ENCODE results near the gene ARHGAP6. TPM values are rescaled to one million over a fixed set of nuclear protein-coding genes. Genes with fewer than 3 reads are reported as not detected.

ARHGAP6 gene
- total and polyA plus RNA-seq, 2 donors (not counting 3 experiments of a cell fraction or from before 2014, with no cell fraction given), result 0.69 to 0.83 TPM

DNA sequence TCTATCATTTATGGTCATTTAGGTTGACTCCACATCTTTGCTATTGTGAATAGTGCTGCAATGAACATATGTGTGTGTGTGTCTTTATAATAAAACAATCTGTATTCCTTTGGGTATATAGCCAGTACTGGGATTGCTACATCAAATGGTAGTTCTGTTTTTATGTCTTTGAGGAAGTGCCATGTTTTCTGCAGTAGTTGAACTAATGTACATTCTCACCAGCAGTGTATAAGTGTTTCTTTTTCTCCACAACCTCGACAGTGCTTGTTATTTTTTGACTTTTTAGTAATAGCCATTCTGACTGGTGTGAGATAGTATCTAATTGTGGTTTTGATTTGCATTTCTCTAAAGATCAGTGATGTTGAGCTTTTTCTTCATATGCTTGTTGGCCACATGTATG lies 80.5 kb downstream of the ARHGAP6 start:
- dilution Hi-C loops (cut with MboI; ENCODE audit: extremely low pct_ligation_motif_present, low sequenced_read_pairs), result no loop called here
- DNase-seq (ENCODE audit: low read depth, low spot score) (no peak), FAIRE-seq (no peak)
- H3K27ac ChIP-seq (ENCODE audit: insufficient read depth, low read depth, low read length), result no peak overlapping the region
- H4K20me1 ChIP-seq (replicated peaks; ENCODE audit: control insufficient read depth, extremely low read depth, insufficient read depth, low read length), result no peaks in the 10 kb centered on the region
- H3K79me2 ChIP-seq (ENCODE audit: control insufficient read depth, insufficient read depth, low read length), result no peaks in the 10 kb centered on the region
- no peaks in the 10 kb centered on the region for H3K36me3 ChIP-seq (ENCODE audit: control insufficient read depth in 2 of 2, extremely low read depth in 1 of 2, insufficient read depth in 2 of 2, low read length in 2 of 2)
- H3K9ac ChIP-seq (replicated peaks; ENCODE audit: extremely low read depth, insufficient read depth, low read length), result no peak overlapping the region
- BruUV-seq (replicated peaks), result no TSS peak
- H3K9me1 ChIP-seq (replicated peaks; ENCODE audit: control insufficient read depth, extremely low read depth, insufficient read depth, low read length), result no peaks in the 10 kb centered on the region
- no peak overlapping the region for H3K4me3 ChIP-seq (replicated peaks in 1 of 3; ENCODE audit: insufficient read depth in 1 of 3, low read depth in 1 of 3, low read length in 3 of 3)
- H3K4me2 ChIP-seq (ENCODE audit: insufficient read depth, low read length), result no peak overlapping the region
- TF ChIP-seq, protein P1, sequence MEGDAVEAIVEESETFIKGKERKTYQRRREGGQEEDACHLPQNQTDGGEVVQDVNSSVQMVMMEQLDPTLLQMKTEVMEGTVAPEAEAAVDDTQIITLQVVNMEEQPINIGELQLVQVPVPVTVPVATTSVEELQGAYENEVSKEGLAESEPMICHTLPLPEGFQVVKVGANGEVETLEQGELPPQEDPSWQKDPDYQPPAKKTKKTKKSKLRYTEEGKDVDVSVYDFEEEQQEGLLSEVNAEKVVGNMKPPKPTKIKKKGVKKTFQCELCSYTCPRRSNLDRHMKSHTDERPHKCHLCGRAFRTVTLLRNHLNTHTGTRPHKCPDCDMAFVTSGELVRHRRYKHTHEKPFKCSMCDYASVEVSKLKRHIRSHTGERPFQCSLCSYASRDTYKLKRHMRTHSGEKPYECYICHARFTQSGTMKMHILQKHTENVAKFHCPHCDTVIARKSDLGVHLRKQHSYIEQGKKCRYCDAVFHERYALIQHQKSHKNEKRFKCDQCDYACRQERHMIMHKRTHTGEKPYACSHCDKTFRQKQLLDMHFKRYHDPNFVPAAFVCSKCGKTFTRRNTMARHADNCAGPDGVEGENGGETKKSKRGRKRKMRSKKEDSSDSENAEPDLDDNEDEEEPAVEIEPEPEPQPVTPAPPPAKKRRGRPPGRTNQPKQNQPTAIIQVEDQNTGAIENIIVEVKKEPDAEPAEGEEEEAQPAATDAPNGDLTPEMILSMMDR (IDR thresholded peaks at IDR 0.05; ENCODE audit: extremely low read depth in 1 of 2, insufficient read depth in 1 of 2, low read depth in 1 of 2, low read length in 2 of 2), result no peak
- no peak for TF ChIP-seq GATA2 (IDR thresholded peaks at IDR 0.05; ENCODE audit: insufficient read depth, insufficient read length, low read depth, low read length)
- TF ChIP-seq, protein P2, sequence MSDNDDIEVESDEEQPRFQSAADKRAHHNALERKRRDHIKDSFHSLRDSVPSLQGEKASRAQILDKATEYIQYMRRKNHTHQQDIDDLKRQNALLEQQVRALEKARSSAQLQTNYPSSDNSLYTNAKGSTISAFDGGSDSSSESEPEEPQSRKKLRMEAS (IDR thresholded peaks at IDR 0.05; ENCODE audit: insufficient read depth, insufficient read length), result no peak
- no peak for TF ChIP-seq EZH2 (IDR thresholded peaks at IDR 0.05; ENCODE audit: borderline replicate concordance, low read depth, low read length, severe bottlenecking)
- no peak for TF ChIP-seq JUN (IDR thresholded peaks at IDR 0.05; ENCODE audit: borderline replicate concordance, insufficient read depth, insufficient read length, low read depth)
- TF ChIP-seq FOS (IDR thresholded peaks at IDR 0.05; ENCODE audit: borderline replicate concordance, insufficient read depth, low read length), result no peak
- no peak for TF ChIP-seq MYC (IDR thresholded peaks at IDR 0.05; ENCODE audit: low read depth, low read length)
- no peak for TF ChIP-seq POLR2A (IDR thresholded peaks at IDR 0.05; ENCODE audit: low read depth, low read length)
- TF ChIP-seq POLR2AphosphoS5 (IDR thresholded peaks at IDR 0.05; ENCODE audit: insufficient read depth, low read depth, low read length), result no peak
- no peaks in the 10 kb centered on the region for H3K4me1 ChIP-seq (ENCODE audit: control insufficient read depth, extremely low read depth, insufficient read depth, low read length)
- intact Hi-C loops (cut with micrococcal nuclease), result no loop called here
- POLR2A ChIA-PET, result no interaction called here
- H3K27me3 ChIP-seq (ENCODE audit: control insufficient read depth in 2 of 2, insufficient read depth in 2 of 2, low read length in 2 of 2), result no peaks in the 10 kb centered on the region
- no peaks in the 10 kb centered on the region for H3K9me3 ChIP-seq (replicated peaks; ENCODE audit: control insufficient read depth, insufficient read depth, low read length)
- no peak overlapping the region for H2AFZ ChIP-seq (ENCODE audit: low read depth, low read length)
- CTCF ChIA-PET, result no interaction called here
